NB4 (cell line): ENCODE results near the gene PNMT.
A peak's percentile ranks its signal among the peaks of the same experiment; 100 is the strongest.

Source experiments
- CTCF ChIP-seq: IDR thresholded peaks from one replicate; pipeline ENCODE4 v1.5.1; 2012; ENCODE audit warnings: low read depth, low read length
- MAX ChIP-seq: IDR thresholded peaks from 2 replicates; pipeline ENCODE4 v1.6.1; 2011; ENCODE audit warnings: low read depth, low read length
- MYC ChIP-seq: IDR thresholded peaks from 2 replicates; pipeline ENCODE4 v1.6.1; 2011; ENCODE audit warnings: low read depth, low read length
- POLR2A ChIP-seq: IDR thresholded peaks from 2 replicates; pipeline ENCODE4 v1.6.1; 2011; ENCODE audit warnings: mild to moderate bottlenecking; ENCODE audit not compliant: insufficient read length; ENCODE audit errors: extremely low read depth

GRCh38 chr17:39634384-39634871 lies 33.8 kb upstream of the PNMT start:
- TF ChIP-seq CTCF (peak; percentile 68), MAX (no peak), POLR2A (no peak), MYC (no peak)
